ENCODE data around the gene CFAP68. TPM values are rescaled to one million over a fixed set of nuclear protein-coding genes. Genes with fewer than 3 reads are reported as not detected.

Gene CFAP68
- total and polyA plus RNA-seq, 12 donors: 26.6 to 80.4 (median 43.3) TPM

DNA sequence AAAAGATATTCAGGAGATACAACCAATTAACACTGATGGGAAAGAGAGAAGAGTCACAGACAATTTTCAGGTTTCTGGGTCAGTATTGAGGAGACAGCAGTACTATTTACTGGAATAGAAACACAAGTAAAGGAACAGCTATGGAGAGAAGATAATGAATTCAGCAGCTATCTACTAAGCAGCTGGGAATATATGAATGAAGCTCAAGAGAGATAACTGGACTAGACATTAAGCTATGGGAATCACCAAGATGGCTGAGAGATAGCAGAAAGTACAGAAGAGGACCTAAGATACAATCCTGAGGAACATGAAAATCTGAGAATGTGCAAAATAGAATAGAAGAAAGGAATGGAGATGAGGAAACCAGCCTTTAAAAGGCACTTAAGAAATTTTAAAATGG lies 23.8 kb upstream of the CFAP68 start:
- H3K27me3 ChIP-seq: no peaks in the 10 kb centered on the region
- TF ChIP-seq, protein P1, sequence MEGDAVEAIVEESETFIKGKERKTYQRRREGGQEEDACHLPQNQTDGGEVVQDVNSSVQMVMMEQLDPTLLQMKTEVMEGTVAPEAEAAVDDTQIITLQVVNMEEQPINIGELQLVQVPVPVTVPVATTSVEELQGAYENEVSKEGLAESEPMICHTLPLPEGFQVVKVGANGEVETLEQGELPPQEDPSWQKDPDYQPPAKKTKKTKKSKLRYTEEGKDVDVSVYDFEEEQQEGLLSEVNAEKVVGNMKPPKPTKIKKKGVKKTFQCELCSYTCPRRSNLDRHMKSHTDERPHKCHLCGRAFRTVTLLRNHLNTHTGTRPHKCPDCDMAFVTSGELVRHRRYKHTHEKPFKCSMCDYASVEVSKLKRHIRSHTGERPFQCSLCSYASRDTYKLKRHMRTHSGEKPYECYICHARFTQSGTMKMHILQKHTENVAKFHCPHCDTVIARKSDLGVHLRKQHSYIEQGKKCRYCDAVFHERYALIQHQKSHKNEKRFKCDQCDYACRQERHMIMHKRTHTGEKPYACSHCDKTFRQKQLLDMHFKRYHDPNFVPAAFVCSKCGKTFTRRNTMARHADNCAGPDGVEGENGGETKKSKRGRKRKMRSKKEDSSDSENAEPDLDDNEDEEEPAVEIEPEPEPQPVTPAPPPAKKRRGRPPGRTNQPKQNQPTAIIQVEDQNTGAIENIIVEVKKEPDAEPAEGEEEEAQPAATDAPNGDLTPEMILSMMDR (IDR thresholded peaks at IDR 0.05): no peak
- no peak for TF ChIP-seq POLR2A (IDR thresholded peaks at IDR 0.05)
- H3K4me3 ChIP-seq: no peak overlapping the region
- no peaks in the 10 kb centered on the region for H3K4me1 ChIP-seq (replicated peaks in 1 of 2)
- peaks cover 0 to 42% of the 10 kb centered on the region in 2 donors for H3K36me3 ChIP-seq (replicated peaks in 1 of 2)
- no peaks in the 10 kb centered on the region for H3K9me3 ChIP-seq (replicated peaks in 1 of 3)
- DNase-seq: no peak
- intact Hi-C loops (cut with DNase I): no loop called here
- no peak overlapping the region for H3K27ac ChIP-seq

DNA sequence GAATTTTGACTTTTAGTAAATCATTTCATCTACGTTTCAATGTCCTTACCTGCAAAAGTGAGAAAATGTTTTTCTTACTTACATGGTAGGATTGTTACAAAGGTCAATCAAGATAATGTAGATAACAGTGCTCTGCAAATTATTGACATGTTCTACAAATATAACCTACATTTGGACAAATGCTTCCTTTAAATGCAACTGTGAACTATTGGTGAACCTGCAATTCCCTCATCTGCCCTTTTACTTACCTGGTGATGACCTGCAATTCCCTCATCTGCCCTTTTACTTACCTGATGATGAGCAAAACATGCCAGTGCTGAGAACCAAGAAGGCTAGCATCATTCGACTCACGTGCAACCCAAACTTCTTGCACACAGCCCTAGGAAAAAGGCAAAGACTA lies 19.1 kb upstream of the CFAP68 start:
- intact Hi-C loops (cut with DNase I): no loop called here
- no peaks in the 10 kb centered on the region for H3K27me3 ChIP-seq
- no peak for DNase-seq
- TF ChIP-seq, protein P1 (IDR thresholded peaks at IDR 0.05): no peak
- TF ChIP-seq POLR2A (IDR thresholded peaks at IDR 0.05): no peak
- peaks cover 0 to 51% of the 10 kb centered on the region in 2 donors for H3K36me3 ChIP-seq (replicated peaks in 1 of 2)
- H3K27ac ChIP-seq: no peak overlapping the region
- H3K4me1 ChIP-seq (replicated peaks in 1 of 2): no peaks in the 10 kb centered on the region
- H3K4me3 ChIP-seq: no peak overlapping the region
- no peaks in the 10 kb centered on the region for H3K9me3 ChIP-seq (replicated peaks in 1 of 3)
- WGBS, 4 donors: 94 to 97% (median 96%) methylated on average over 3 of the region's 3 CpGs

DNA sequence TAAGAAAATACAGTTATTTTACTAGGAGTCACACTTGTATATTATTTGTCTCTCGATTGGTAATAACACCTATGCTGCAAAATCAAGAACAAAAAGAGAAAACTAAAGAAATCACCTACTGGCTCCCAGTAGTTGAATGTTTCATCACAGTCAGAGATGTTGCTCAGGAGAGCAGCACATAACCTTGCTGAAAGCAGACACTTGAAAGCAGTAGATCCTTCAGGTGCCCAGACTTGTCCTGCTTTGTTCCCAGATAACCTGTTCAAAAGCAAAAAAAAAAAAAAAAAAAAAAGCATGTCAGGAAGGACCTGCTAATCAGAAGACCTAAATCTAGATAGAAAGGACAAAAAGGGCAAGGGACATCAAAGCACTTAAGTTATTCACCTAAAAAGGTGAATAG lies 9.2 kb upstream of the CFAP68 start:
- no peak for DNase-seq
- H3K27me3 ChIP-seq: no peaks in the 10 kb centered on the region
- H3K4me3 ChIP-seq: peak overlapping the region in 1 of 4 donors; percentile 97
- peaks cover 0 to 12% of the 10 kb centered on the region in 2 donors for H3K4me1 ChIP-seq (replicated peaks in 1 of 2)
- no peak overlapping the region for H3K27ac ChIP-seq
- TF ChIP-seq, protein P1 (IDR thresholded peaks at IDR 0.05): no peak
- no peak for TF ChIP-seq POLR2A (IDR thresholded peaks at IDR 0.05)
- intact Hi-C loops (cut with DNase I): loop anchor here (10.0 kb wide), 3 partner anchors 55 to 215 kb away; partner anchors contain the start of genes SDHD (in 1 of the 2) and TIMM8B (in 1 of the 2)
- H3K36me3 ChIP-seq (replicated peaks in 1 of 2): peaks cover 0 to 11% of the 10 kb centered on the region in 2 donors
- WGBS, 4 donors: 72 to 98% (median 79%) methylated on average over 1 of the region's 1 CpG
- no peaks in the 10 kb centered on the region for H3K9me3 ChIP-seq (replicated peaks in 1 of 3)

DNA sequence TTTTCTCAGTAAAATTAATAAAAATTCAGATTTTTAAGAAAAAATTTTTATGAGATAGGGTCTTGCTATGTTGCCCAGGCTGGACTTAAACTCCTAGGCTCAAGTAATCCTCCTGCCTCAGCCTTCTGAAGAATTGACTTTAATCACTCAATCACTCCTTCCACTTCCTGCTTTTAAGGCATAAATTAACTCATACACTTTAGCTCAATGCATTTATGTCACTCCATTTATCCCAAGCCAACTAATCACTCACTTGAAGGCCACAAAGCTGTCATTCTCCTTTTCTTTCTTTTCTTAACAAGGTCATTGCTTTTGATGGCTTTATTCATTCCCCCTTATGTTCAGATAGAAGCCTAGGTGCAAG lies 8.8 kb upstream of the CFAP68 start:
- Histone ChIP-seq H3K36me3 (replicated peaks in 1 of 2) (peaks cover 0 to 9% of the 10 kb centered on the region in 2 donors), H3K9me3 (replicated peaks in 1 of 3) (no peaks in the 10 kb centered on the region), H3K4me1 (replicated peaks in 1 of 2) (peaks cover 0 to 12% of the 10 kb centered on the region in 2 donors), H3K4me3 (peak overlapping the region in 2 of 4 donors; percentile 91 to 97), H3K27ac (peak overlapping the region in 4 of 5 donors; percentile 74 to 98 (median 88)), H3K27me3 (no peaks in the 10 kb centered on the region)
- TF ChIP-seq POLR2A (IDR thresholded peaks at IDR 0.05): no peak
- TF ChIP-seq, protein P1 (IDR thresholded peaks at IDR 0.05): no peak
- intact Hi-C loops (cut with DNase I): loop anchor here (10.0 kb wide), 3 partner anchors 54 to 214 kb away; partner anchors contain the start of genes SDHD (in 1 of the 2) and TIMM8B (in 1 of the 2)
- no peak for DNase-seq
